Central memory CD8-positive, alpha-beta T cell (primary cell): Measurements from ENCODE around the gene INTS14.

Source experiments
- ATAC-seq: fragments of 150-1000 bp; cut with Tn5 transposase; replicated peaks from 2 replicates; pipeline ENCODE4 v1.10.0; 2022; ENCODE audit warnings: mild to moderate bottlenecking, moderate FRiP score, moderate number of reproducible peaks; ENCODE audit not compliant: poor library complexity, severe bottlenecking; ENCODE audit errors: extremely low read depth
- DNase-seq, 2 donors: peaks; one replicate each; pipeline ENCODE4 v3.0.0; 2021; ENCODE audit warnings: low spot score in 2 of 2
- H3K27ac Mint-ChIP-seq: one replicate; pipeline ENCODE4 v1.8.0; 2022; ENCODE audit warnings: low read depth, mild to moderate bottlenecking, moderate library complexity, mixed read lengths
- H3K27me3 Mint-ChIP-seq: one replicate; pipeline ENCODE4 v1.8.0; 2022; ENCODE audit warnings: mixed read lengths
- H3K36me3 Mint-ChIP-seq: one replicate; pipeline ENCODE4 v1.8.0; 2022; ENCODE audit warnings: mild to moderate bottlenecking, moderate library complexity, mixed read lengths; ENCODE audit not compliant: insufficient read depth
- H3K4me1 Mint-ChIP-seq: one replicate; pipeline ENCODE4 v1.8.0; 2022; ENCODE audit warnings: mixed read lengths
- H3K4me3 Mint-ChIP-seq: one replicate; pipeline ENCODE4 v1.8.0; 2022; ENCODE audit warnings: mild to moderate bottlenecking, moderate library complexity, mixed read lengths
- H3K9me3 Mint-ChIP-seq: one replicate; pipeline ENCODE4 v1.8.0; 2022; ENCODE audit warnings: mixed read lengths

Gene INTS14

DNA sequence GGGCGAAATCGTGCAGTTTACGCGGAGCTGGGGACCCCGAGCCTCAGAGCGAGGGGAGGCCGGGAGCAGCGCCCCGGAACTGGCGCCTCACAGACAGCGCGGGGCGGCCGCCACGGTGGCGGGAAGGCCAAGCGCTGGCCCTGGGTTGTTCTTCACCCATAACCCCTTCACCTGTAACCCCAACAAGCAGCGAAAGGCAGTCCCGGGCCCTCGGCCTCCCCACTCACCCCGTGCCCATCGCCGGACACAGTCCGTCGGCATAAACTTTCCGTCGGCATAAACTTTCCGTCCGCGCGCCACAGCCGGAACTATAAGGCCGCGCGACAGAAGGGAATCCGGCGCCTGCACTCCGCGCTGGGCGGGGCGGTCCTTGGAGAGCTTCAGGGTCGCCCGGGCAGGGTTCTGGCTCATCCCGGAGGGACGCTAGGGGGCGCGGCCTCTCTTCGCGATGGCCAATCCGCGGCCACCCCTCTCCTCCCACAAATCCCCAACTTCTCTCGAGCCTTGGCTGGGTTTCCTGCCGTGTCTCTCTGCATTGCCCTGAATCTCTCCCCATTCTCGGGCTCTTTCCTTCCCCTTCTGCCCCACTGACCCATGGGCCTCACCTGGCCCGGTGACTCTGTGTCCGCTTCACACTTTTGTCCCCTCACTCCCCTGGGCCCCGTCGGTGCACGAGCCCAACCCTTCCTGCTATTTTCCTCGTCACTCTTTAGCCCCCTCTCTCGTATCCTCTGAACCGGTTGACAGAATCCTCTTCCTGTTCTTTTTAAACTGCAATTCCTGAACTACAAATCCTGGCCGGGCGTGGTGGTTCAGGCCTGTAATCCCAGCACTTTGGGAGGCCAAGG is at the start of gene INTS14:
INTS14 (minus strand) TSS at position 261 of the 848 bp plus-strand sequence. CDS start 3,751 bp downstream, outside the sequence.
- Mint-ChIP-seq H3K9me3 (no peaks in the 10 kb centered on the region), H3K27ac (peak within 1 kb of the TSS; percentile 98), H3K27me3 (no peaks in the 10 kb centered on the region), H3K36me3 (peaks cover 16% of the 10 kb centered on the region), H3K4me1 (peaks cover 33% of the 10 kb centered on the region), H3K4me3 (peak within 1 kb of the TSS; percentile 93)
- ATAC-seq (peak; percentile 95), DNase-seq (peak; percentile 76 to 83)

DNA sequence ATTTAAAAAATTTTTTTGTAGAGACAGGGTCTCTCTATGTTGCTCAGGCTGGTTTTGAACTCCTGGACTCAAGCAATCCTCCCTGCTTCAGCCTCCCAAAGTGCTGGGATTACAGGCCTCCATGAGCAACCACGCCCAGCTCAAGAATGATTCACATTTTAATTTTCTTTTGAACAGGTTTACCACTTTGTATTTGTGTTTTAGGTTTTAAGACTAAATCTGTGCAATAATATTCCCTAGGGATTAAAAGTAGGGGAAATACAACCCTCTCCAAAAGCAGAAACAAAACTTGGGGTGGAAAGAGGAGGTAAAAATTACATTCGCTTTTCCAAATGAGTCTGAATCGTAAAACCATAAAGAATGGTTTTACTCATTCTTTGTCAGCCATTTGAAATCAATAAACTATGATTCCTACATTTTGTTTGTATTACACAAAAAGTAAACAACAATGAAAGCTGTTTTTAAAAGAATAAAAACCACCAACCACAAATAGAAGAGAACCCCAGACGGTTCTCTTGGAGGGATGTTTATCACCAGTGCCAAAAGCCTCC is 48.6 kb upstream of the INTS14 start:
- ATAC-seq = no peak
- peaks cover 49% of the 10 kb centered on the region for H3K36me3 Mint-ChIP-seq
- no peak overlapping the region for H3K4me3 Mint-ChIP-seq
- no peak for DNase-seq
- H3K4me1 Mint-ChIP-seq = no peaks in the 10 kb centered on the region
- no peaks in the 10 kb centered on the region for H3K27me3 Mint-ChIP-seq
- no peaks in the 10 kb centered on the region for H3K9me3 Mint-ChIP-seq
- peak overlapping the region; percentile 32 for H3K27ac Mint-ChIP-seq

DNA sequence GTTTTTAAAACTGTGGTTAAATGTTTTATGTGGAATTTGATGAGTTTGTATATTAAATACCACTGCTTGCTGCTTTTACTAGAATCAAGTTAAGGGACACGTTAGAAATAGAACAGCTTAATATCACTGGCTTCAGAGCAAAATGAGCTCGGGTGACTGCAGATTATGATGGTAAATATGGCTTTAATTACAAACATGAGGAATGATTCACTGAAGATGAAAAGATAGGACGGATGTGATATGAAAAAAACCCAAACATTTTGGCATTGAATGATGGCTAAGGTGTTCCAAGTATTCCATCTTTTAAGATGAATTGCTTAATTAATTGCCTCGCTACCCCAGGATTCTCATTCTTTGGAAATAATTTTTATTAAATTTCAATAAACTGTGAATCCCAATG is 44.5 kb upstream of the INTS14 start:
- Mint-ChIP-seq H3K36me3 (peaks cover 40% of the 10 kb centered on the region), H3K27me3 (no peaks in the 10 kb centered on the region), H3K4me3 (no peak overlapping the region), H3K27ac (no peak overlapping the region), H3K4me1 (peaks cover 3% of the 10 kb centered on the region), H3K9me3 (no peaks in the 10 kb centered on the region)
- ATAC-seq (no peak), DNase-seq (no peak)

DNA sequence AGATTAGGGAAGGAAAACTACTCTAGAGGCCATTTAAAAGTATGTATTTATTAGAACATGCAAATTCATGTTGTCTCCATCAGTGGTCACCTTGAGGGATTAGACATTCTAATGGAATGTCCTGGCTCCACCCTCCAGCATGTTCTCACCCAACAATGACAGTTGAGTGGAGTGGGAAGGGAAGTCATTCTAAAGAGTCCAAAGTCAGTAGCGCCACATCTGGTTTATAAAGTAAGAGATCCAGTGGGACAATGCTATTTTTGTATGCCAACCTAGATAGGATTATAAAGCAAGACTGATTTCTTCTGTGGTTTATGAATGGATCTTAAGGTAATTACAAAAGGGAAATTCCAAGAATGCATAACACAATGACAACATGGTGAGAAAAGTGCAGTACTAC is 44.1 kb upstream of the INTS14 start:
- H3K4me3 Mint-ChIP-seq = no peak overlapping the region
- H3K4me1 Mint-ChIP-seq = peaks cover 7% of the 10 kb centered on the region
- H3K9me3 Mint-ChIP-seq = no peaks in the 10 kb centered on the region
- H3K27ac Mint-ChIP-seq = no peak overlapping the region
- H3K36me3 Mint-ChIP-seq = peaks cover 37% of the 10 kb centered on the region
- DNase-seq (no peak), ATAC-seq (no peak)
- no peaks in the 10 kb centered on the region for H3K27me3 Mint-ChIP-seq

DNA sequence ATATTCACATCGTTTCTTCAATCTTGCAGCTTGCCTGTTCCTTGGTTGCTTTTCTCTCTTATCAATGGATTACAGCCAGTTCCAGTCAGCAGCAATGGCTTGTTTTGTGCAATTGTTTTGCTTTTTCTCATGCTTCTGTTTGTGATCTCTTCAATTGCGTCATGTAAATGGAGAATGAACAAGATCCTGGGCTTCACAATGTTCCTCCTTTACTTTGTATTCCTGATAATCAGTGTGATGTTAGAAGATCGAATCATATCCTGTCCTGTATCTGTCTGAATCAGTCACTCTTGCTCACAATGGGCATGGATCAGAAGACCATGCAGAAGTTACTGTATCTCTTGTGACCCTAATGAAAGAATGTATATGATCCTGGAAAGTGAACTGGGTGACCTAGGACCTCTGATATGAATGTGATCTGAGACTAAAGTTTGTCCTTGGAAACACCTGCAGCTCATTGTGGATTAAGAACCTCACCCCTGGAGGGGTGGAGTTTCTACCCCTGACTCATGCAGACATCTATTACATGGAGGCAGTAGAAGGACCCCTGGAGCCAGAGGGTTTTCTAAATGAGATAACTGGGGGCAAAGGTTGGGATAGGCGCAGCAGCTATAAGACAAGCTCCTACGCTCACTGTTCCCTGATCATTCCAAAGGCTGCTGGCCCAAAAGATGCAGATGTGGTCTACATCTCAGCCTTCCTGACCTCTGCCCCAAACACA is 43.0 kb upstream of the INTS14 start:
- Mint-ChIP-seq H3K27ac (no peak overlapping the region), H3K27me3 (no peaks in the 10 kb centered on the region), H3K4me1 (peaks cover 8% of the 10 kb centered on the region), H3K4me3 (no peak overlapping the region), H3K9me3 (no peaks in the 10 kb centered on the region), H3K36me3 (peaks cover 34% of the 10 kb centered on the region)
- DNase-seq (no peak), ATAC-seq (no peak)

DNA sequence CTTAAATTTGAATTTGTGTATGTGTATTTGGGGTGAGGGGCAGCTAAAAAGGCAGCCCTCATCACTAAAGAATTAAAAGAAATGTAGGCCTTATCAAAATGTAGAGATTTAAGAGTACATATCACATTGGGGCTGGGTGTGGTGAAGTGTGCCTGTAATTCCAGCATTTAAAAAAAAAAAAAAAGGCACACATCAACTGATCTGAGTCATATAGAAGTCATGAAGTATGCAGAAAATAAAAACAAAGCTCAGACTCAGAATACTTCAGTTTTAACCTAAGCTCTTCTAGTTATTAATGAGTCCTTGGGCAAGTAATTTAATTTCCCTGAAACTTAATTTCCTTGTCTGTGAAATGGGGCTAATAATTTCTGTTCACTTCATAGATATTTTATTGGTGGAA is 42.4 kb upstream of the INTS14 start:
- DNase-seq (no peak), ATAC-seq (no peak)
- Mint-ChIP-seq H3K36me3 (peaks cover 31% of the 10 kb centered on the region), H3K27ac (peak overlapping the region; percentile 36), H3K4me1 (peaks cover 8% of the 10 kb centered on the region), H3K27me3 (no peaks in the 10 kb centered on the region), H3K9me3 (no peaks in the 10 kb centered on the region), H3K4me3 (no peak overlapping the region)

DNA sequence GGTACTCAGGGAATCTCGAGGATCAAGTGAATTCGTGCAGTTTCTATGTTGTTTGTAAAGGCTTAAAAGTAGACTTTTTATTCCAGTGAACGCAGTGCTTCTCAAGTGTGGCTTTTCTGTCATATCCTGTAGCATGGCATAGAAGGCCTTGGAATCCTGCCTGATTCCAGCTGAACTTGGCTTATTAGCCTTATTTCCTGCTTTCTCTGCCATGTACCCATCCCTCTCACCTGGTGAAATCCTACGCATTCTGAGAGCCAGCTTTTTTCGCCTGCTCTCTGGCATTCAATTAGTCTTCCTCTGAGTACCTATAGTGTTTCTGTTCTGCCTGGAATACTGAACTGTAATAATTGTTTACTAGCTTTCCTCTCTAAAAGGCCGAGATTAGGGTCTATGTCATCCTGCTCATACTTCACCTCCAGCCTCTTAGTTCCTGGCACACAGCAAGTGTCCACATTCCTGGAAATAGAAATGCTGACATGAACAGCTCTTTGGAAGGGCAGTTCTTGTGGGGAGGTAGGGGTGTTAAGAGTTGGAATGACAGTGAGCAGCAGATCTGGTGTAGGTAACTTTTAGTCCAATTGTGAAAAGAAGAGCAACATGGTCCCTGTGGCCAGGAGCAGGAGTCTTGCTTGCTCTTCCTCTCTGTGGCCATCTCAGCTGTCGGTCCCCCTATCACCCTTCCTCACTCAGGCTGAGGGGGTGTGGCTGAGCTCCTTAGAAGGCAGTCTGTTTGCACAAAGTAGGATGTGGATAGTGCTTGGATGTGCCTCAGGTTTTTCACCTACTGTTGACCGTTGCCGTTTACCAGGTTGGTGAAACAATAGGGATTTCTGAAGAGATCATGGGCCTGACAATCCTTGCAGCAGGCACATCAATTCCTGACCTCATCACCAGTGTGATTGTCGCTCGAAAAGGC is 41.2 kb upstream of the INTS14 start:
- ATAC-seq (no peak), DNase-seq (no peak)
- Mint-ChIP-seq H3K4me1 (peaks cover 8% of the 10 kb centered on the region), H3K36me3 (peaks cover 25% of the 10 kb centered on the region), H3K27me3 (no peaks in the 10 kb centered on the region), H3K9me3 (no peaks in the 10 kb centered on the region), H3K27ac (peak overlapping the region; percentile 1), H3K4me3 (no peak overlapping the region)

DNA sequence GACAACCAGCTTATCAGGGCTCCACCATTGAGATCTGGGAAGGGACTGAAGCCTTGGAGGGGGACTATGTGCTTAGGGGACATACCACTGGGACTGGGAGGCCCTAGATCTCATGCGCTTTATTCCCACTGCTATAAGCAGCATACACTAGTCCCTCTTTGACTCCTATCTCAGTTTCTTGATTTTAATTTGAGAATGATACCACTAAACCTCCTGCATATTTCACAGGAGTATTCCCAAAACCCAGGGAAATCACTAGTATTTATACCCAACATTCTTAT is 40.1 kb upstream of the INTS14 start:
- peaks cover 27% of the 10 kb centered on the region for H3K36me3 Mint-ChIP-seq
- no peaks in the 10 kb centered on the region for H3K9me3 Mint-ChIP-seq
- H3K27me3 Mint-ChIP-seq = no peaks in the 10 kb centered on the region
- no peak overlapping the region for H3K4me3 Mint-ChIP-seq
- H3K27ac Mint-ChIP-seq = no peak overlapping the region
- ATAC-seq (no peak), DNase-seq (no peak)
- peaks cover 14% of the 10 kb centered on the region for H3K4me1 Mint-ChIP-seq

DNA sequence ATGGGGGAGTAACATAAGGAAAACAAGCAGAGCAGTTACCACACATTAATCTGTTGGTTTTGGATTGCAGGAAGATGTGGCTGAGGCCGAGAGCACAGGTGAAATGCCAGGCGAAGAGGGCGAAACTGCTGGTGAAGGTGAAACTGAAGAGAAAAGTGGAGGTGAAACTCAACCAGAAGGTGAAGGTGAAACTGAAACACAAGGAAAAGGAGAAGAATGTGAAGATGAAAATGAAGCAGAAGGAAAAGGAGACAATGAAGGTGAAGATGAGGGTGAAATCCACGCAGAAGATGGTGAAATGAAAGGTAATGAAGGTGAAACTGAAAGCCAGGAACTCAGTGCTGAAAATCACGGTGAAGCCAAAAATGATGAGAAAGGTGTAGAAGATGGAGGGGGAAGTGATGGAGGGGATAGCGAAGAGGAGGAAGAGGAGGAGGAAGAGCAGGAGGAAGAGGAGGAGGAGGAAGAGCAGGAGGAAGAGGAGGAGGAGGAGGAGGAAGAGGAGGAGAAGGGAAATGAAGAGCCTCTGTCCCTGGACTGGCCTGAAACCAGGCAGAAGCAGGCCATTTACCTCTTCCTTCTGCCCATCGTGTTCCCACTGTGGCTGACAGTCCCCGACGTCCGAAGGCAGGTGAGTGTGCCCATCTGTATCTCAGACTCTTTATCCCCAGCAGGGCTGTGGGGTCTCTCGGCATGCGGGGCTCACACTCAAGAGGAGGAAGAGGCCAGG is 39.5 kb upstream of the INTS14 start:
- no peak for ATAC-seq
- no peak for DNase-seq
- Mint-ChIP-seq H3K4me1 (peaks cover 14% of the 10 kb centered on the region), H3K27ac (peak overlapping the region; percentile 45), H3K27me3 (no peaks in the 10 kb centered on the region), H3K4me3 (no peak overlapping the region), H3K9me3 (no peaks in the 10 kb centered on the region), H3K36me3 (peaks cover 27% of the 10 kb centered on the region)

DNA sequence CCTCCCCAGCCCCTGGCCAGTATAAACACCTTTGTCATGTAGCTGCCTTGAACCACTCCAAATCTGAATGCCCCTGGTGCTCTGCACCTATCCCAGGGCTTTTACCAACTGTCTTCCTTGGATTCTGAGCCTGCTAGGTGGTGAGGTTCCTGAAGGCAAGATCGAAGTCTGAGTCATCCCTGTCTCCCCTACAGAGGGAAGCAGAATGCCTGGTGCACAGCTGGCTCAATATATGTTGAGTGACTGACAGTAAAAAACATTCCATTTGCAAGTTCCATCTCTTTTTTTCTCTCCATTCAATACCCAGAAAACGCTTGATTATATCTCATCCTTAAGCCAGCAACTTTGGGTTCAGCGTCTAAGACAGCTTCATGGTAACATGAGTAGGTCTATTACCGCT is 35.6 kb upstream of the INTS14 start:
- Mint-ChIP-seq H3K27me3 (no peaks in the 10 kb centered on the region), H3K27ac (no peak overlapping the region), H3K4me3 (no peak overlapping the region), H3K9me3 (no peaks in the 10 kb centered on the region), H3K4me1 (peaks cover 14% of the 10 kb centered on the region), H3K36me3 (peaks cover 12% of the 10 kb centered on the region)
- no peak for DNase-seq
- ATAC-seq = no peak

DNA sequence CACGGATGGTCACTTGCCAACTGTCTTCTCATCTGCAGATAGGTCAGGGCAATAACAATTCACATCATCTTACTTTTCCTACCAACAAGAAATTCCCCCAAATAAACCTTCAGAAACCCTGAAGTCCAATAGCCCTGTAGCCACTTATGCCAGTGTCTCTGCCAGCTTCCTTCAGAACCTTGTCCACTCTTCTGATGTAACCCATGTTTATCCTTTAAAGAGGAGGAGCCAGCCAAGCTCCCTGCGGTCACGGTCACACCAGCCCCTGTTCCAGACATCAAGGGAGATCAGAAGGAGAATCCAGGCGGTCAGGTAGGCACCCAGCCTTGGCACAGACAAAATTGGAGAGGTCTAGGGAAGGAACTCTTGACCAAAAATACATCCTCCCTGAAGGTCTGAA is 34.5 kb upstream of the INTS14 start:
- no peak for ATAC-seq

DNA sequence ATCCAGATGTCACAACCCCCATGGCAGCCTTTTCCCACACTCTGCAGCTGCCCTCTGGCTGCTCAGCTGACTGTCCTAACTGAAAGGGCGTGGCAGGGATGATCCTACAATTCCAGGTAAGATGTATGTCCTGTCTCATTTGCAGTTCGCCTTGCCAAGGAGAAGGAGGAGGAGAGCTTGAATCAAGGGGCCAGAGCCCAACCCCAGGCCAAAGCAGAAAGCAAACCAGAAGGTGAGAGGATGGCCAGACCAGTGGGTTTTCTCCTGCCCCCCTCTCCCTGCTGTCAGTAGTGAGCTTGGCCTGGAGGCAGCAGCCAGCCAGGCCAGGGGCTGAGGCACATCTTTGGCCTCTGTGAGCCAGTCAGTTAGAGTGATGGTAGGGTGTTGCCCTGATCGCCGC is 33.4 kb upstream of the INTS14 start:
- H3K27me3 Mint-ChIP-seq = no peaks in the 10 kb centered on the region
- DNase-seq (no peak), ATAC-seq (no peak)
- H3K4me1 Mint-ChIP-seq = peaks cover 6% of the 10 kb centered on the region
- no peak overlapping the region for H3K4me3 Mint-ChIP-seq
- H3K27ac Mint-ChIP-seq = no peak overlapping the region
- peaks cover 7% of the 10 kb centered on the region for H3K36me3 Mint-ChIP-seq
- H3K9me3 Mint-ChIP-seq = no peaks in the 10 kb centered on the region

More for the DNA sequence above, 34.5 kb upstream of the INTS14 start:
- H3K27ac Mint-ChIP-seq = no peak overlapping the region
- H3K4me1 Mint-ChIP-seq = peaks cover 10% of the 10 kb centered on the region
- no peak for DNase-seq
- H3K27me3 Mint-ChIP-seq = no peaks in the 10 kb centered on the region
- no peak overlapping the region for H3K4me3 Mint-ChIP-seq
- H3K9me3 Mint-ChIP-seq = no peaks in the 10 kb centered on the region
- peaks cover 9% of the 10 kb centered on the region for H3K36me3 Mint-ChIP-seq
